Activated B cell treated with CpG ODN at 0.5 μM for 24 hours (primary cell): ENCODE measurements around the gene PCSK2. TPM values are rescaled to one million over a fixed set of nuclear protein-coding genes. Genes with fewer than 3 reads are reported as not detected.

Experiments
- ATAC-seq: fragments of 200-7000 bp; cut with Tn5 transposase; one replicate; pipeline ENCODE4 v1.10.0; 2021; ENCODE audit warnings: low read depth, mild to moderate bottlenecking, moderate library complexity
- CTCF ChIA-PET: fragments of 350-600 bp; sonication (Branson Sonifier 250); formaldehyde crosslinking; loops from one replicate; lab custom pipeline; 2021; ENCODE audit warnings: antibody characterized with exemption; lab: Charles Lee
- POLR2A ChIA-PET: fragments of 350-600 bp; sonication (Branson Sonifier 250); formaldehyde crosslinking; loops from one replicate; lab custom pipeline; 2021; ENCODE audit warnings: antibody characterized with exemption; lab: Charles Lee
- DNase-seq: peaks from one replicate; pipeline ENCODE4 v3.0.0; 2022
- H3K27ac Mint-ChIP-seq: one replicate; pipeline ENCODE4 v1.8.0; 2020; ENCODE audit warnings: mixed read lengths
- H3K27me3 Mint-ChIP-seq: one replicate; pipeline ENCODE4 v1.8.0; 2021; ENCODE audit warnings: mixed read lengths
- H3K36me3 Mint-ChIP-seq: one replicate; pipeline ENCODE4 v1.8.0; 2021; ENCODE audit warnings: low read depth, mixed read lengths
- H3K4me1 Mint-ChIP-seq: one replicate; pipeline ENCODE4 v1.8.0; 2021; ENCODE audit warnings: mixed read lengths
- H3K4me3 Mint-ChIP-seq: one replicate; pipeline ENCODE4 v1.8.0; 2020; ENCODE audit warnings: mild to moderate bottlenecking, mixed read lengths
- H3K9me3 Mint-ChIP-seq: one replicate; pipeline ENCODE4 v1.8.0; 2020; ENCODE audit warnings: mixed read lengths
- intact Hi-C: fragments of 100-400 bp; cut with micrococcal nuclease; formaldehyde crosslinking; loops from one replicate; pipeline ENCODE4 v1.15.1; 2024
- total RNA-seq: library from RNA; stranded (reverse); gene quantifications from 2 replicates; pipeline ENCODE4 v1.2.3, GENCODE V29; 2022
- TF ChIP-seq, protein P1 (sequence below): fragments of 200-600 bp; IDR thresholded peaks from one replicate; pipeline ENCODE4 v1.8.0; 2022; ENCODE audit warnings: antibody characterized with exemption, mild to moderate bottlenecking

The PCSK2 gene
- total RNA-seq, 1 donor from 2014 or later = not detected

DNA sequence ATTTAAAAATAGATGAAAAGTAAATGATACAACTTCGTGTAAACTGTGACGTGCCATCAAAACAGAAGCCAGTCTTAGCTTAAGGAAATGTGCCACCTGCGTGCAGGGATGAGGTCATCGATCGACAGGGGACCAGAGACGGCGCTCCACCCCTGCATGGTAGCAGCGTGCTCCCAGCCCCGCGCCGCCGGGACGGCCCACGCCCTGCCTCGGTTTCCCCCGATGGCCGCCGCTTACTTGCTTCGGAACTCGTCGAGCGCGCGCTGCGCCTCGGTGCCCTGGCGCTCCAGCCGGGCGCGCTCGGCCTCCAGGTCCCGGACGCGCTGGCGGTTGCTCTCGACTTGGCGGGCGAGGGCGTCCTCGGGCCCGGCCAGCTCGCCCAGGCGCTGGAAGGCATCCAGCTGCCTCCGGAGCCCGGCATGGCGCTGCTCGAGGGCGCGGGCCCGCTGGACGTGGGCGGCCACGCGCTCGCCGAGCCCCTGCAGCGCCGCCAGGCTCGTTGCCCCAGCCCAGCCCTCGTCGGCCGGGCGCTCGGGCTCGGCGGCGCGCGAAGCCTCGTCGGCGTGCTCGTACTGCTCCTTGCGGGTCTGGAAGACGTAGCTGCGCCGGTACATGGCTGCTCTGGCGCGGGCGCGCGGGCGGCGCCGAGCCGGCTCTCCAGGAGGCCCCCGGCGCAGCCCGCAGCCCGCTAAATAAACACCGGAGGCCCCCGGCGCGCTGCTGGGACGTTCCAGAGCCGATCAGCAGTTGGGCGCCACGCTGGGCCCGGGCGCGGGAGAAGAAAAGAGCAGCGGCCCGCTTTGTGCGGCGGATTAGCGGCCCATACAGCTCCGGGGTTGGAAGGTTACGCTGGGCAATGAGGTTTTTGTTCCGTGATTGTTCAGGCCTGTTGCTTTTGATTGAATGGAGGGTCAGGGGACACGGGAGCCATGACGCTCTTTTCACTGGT is 304.1 kb downstream of the PCSK2 start, which contains the start of gene BFSP1:
TSS of gene BFSP1 (minus strand) at position 664 of the 949 bp plus-strand sequence. CDS start at position 614, 50 bp downstream.
- Mint-ChIP-seq H3K36me3 (no peaks in the 10 kb centered on the region), H3K27me3 (peaks cover 29% of the 10 kb centered on the region), H3K4me3 (peak within 1 kb of the TSS; percentile 81), H3K27ac (no peak within 1 kb of the TSS), H3K4me1 (peaks cover 9% of the 10 kb centered on the region), H3K9me3 (no peaks in the 10 kb centered on the region)
- DNase-seq = peak; percentile 19
- intact Hi-C loops = no loop called here
- CTCF ChIA-PET = interaction anchor here (1.0 kb wide), 1 partner anchor 87 kb away, joined by 3 read pairs; no protein-coding TSS in a partner anchor
- POLR2A ChIA-PET = interaction anchor here (0.8 to 0.9 kb wide), 2 partner anchors 39 to 40 kb away, joined by 3 to 5 read pairs; partner anchors contain the start of gene DSTN
- peak; percentile 45 for ATAC-seq
- TF ChIP-seq, protein P1, sequence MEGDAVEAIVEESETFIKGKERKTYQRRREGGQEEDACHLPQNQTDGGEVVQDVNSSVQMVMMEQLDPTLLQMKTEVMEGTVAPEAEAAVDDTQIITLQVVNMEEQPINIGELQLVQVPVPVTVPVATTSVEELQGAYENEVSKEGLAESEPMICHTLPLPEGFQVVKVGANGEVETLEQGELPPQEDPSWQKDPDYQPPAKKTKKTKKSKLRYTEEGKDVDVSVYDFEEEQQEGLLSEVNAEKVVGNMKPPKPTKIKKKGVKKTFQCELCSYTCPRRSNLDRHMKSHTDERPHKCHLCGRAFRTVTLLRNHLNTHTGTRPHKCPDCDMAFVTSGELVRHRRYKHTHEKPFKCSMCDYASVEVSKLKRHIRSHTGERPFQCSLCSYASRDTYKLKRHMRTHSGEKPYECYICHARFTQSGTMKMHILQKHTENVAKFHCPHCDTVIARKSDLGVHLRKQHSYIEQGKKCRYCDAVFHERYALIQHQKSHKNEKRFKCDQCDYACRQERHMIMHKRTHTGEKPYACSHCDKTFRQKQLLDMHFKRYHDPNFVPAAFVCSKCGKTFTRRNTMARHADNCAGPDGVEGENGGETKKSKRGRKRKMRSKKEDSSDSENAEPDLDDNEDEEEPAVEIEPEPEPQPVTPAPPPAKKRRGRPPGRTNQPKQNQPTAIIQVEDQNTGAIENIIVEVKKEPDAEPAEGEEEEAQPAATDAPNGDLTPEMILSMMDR = no peak

DNA sequence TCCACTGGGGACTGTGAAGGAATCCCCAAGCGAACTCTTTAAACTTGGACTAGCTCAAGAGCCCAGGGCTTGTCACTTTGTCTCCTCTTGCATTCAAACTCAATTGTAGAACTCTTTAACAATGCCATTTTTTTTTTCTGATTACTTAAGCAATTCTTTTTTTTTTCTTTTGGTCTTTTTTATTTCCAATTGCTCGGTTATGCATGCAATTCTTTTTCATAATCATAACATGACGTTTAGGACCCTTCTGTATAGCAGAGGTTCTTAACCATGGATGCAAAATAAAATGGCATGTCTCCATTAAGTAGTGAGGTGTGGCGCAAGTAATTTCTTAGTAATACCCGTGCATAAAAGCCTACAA is 304.8 kb downstream of the PCSK2 start:
- no peaks in the 10 kb centered on the region for H3K9me3 Mint-ChIP-seq
- TF ChIP-seq, protein P1 = no peak
- H3K4me3 Mint-ChIP-seq = peak overlapping the region; percentile 81
- peaks cover 9% of the 10 kb centered on the region for H3K4me1 Mint-ChIP-seq
- DNase-seq = no peak
- CTCF ChIA-PET = no interaction called here
- no peak for ATAC-seq
- H3K27ac Mint-ChIP-seq = no peak overlapping the region
- H3K27me3 Mint-ChIP-seq = peaks cover 25% of the 10 kb centered on the region
- H3K36me3 Mint-ChIP-seq = no peaks in the 10 kb centered on the region
- POLR2A ChIA-PET = interaction anchor here (0.8 to 0.9 kb wide), 2 partner anchors 38 to 40 kb away, joined by 3 to 5 read pairs; partner anchors contain the start of gene DSTN
- intact Hi-C loops = no loop called here

DNA sequence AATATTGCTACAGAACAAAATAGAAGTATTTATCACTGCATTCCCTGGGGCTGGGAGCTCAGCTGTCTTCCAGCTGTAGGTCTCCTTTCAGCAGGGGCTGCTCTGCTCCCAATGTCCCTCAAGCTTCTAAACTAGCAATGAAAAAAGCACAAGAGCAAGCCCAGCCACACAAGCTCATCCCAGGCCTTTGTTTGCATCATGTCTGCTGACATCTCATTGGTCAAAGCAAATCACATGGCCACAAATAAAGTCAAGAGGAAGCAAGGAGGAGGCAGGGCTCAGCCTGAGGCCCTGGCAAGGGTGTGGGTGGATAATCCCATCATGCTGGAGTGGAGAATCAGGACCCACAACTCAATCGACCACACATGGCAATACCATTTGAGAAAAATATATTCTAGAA is 306.6 kb downstream of the PCSK2 start:
- POLR2A ChIA-PET = no interaction called here
- Mint-ChIP-seq H3K36me3 (no peaks in the 10 kb centered on the region), H3K4me3 (no peak overlapping the region), H3K9me3 (no peaks in the 10 kb centered on the region), H3K4me1 (peaks cover 10% of the 10 kb centered on the region), H3K27ac (no peak overlapping the region), H3K27me3 (peaks cover 28% of the 10 kb centered on the region)
- intact Hi-C loops = no loop called here
- ATAC-seq = no peak
- TF ChIP-seq, protein P1 = no peak
- CTCF ChIA-PET = interaction anchor here (1.5 kb wide), 1 partner anchor 11 kb away, joined by 4 read pairs; no protein-coding TSS in a partner anchor
- no peak for DNase-seq

DNA sequence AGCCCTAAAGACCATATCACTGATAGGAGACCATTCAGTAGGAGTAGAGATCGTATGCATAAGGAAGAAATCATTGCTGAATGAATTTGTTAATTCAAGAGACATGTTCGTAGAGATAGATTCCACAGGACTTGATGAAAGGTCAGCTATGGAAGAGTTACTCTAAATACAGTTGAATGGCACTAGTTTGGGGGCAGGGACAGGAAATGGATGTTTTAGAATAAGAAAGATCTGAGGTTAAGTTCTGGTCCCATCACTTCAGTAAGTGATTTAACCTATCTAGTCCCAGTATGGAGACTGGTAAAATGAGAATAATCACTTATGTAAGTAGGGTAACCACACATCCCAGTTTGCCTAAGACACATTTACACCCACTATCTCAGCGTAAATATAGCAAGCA is 307.2 kb downstream of the PCSK2 start:
- peaks cover 14% of the 10 kb centered on the region for H3K4me1 Mint-ChIP-seq
- peaks cover 30% of the 10 kb centered on the region for H3K27me3 Mint-ChIP-seq
- no peak for DNase-seq
- CTCF ChIA-PET = interaction anchor here (1.5 kb wide), 1 partner anchor 405 kb away, joined by 5 read pairs; no protein-coding TSS in a partner anchor
- no peaks in the 10 kb centered on the region for H3K9me3 Mint-ChIP-seq
- no peak overlapping the region for H3K4me3 Mint-ChIP-seq
- TF ChIP-seq, protein P1 = no peak
- no peaks in the 10 kb centered on the region for H3K36me3 Mint-ChIP-seq
- H3K27ac Mint-ChIP-seq = no peak overlapping the region
- POLR2A ChIA-PET = no interaction called here
- intact Hi-C loops = no loop called here
- no peak for ATAC-seq
